Uterus (tissue), 4 donors: ENCODE data around the gene FNIP1. TPM values are rescaled to one million over a fixed set of nuclear protein-coding genes. Genes with fewer than 3 reads are reported as not detected.

Experiments
- DNase-seq, 2 donors: peaks; one replicate each; pipeline ENCODE4 v3.0.0-alpha.2; 2019 to 2020
- H3K27ac ChIP-seq, 2 donors: fragments of 200-600 bp; sonication (generic); 1 replicate in 1 of 2; 2 replicates in 1 of 2; pipeline ENCODE4 v1.5.1; 2016 to 2018
- H3K27me3 ChIP-seq, 2 donors: fragments of 200-600 bp; sonication (generic); one replicate each; pipeline ENCODE4 v1.5.1; 2018 to 2019; ENCODE audit warnings: control low read depth in 1 of 2
- H3K36me3 ChIP-seq, 2 donors: fragments of 200-600 bp; sonication (generic); one replicate each; pipeline ENCODE4 v1.5.1; 2019; ENCODE audit warnings: control low read depth in 1 of 2
- H3K4me1 ChIP-seq, 2 donors: fragments of 200-600 bp; sonication (generic); one replicate each; pipeline ENCODE4 v1.5.1; 2018 to 2019; ENCODE audit warnings: control low read depth in 1 of 2
- H3K4me3 ChIP-seq, 2 donors: fragments of 200-600 bp; sonication (generic); 1 replicate in 1 of 2; 2 replicates in 1 of 2; pipeline ENCODE4 v1.5.1; 2018 to 2019; ENCODE audit warnings: mild to moderate bottlenecking in 1 of 2
- H3K9me3 ChIP-seq, 2 donors: fragments of 200-600 bp; sonication (generic); one replicate each; pipeline ENCODE4 v1.5.1; 2019; ENCODE audit warnings: control low read depth in 1 of 2
- CTCF ChIP-seq, 4 experiments: fragments of 200-600 bp in 2 of 4; fragments of 450-650 bp in 2 of 4; sonication (generic) in 2 of 4; IDR thresholded peaks; one replicate each; pipeline ENCODE4 v1.5.1; 2016 to 2019; ENCODE audit warnings: antibody characterized with exemption in 4 of 4, mild to moderate bottlenecking in 2 of 4, moderate library complexity in 1 of 4
- POLR2A ChIP-seq, 2 donors: fragments of 450-650 bp; IDR thresholded peaks; one replicate each; pipeline ENCODE4 v1.6.1; 2016; ENCODE audit warnings: antibody characterized with exemption in 2 of 2, mild to moderate bottlenecking in 1 of 2, moderate library complexity in 1 of 2
- intact Hi-C: fragments of 100-400 bp; cut with DNase I; formaldehyde crosslinking; loops from one replicate; pipeline ENCODE4 v1.15.1; 2023; ENCODE audit warnings: low total_unique reads
- total RNA-seq, 4 donors: library from RNA; depleted of rRNA in 3 of 4; stranded (reverse); fragments of >200 nt in 3 of 4; gene quantifications; one replicate each; pipeline versions ENCODE4 v1.1.0 to v1.2.4, GENCODE V29; 2014 to 2023
- donor health status: DM: yes; HTN: yes; CAD: no.

Gene FNIP1
- total RNA-seq, 4 donors from 2014 or later: 32.4 to 89.6 (median 61.0) TPM

- no peak for TF ChIP-seq CTCF (IDR thresholded peaks at IDR 0.05)
- TF ChIP-seq POLR2A (IDR thresholded peaks at IDR 0.05): no peak
- Histone ChIP-seq H3K27ac (no peak overlapping the region), H3K4me3 (no peak overlapping the region), H3K4me1 (no peaks in the 10 kb centered on the region), H3K27me3 (no peaks in the 10 kb centered on the region), H3K36me3 (no peaks in the 10 kb centered on the region), H3K9me3 (no peaks in the 10 kb centered on the region)
- intact Hi-C loops: no loop called here
- no peak for DNase-seq
These were observed 45.3 kb downstream of the FNIP1 start for GRCh38 chr5:131751506-131751905.

- Histone ChIP-seq H3K4me1 (no peaks in the 10 kb centered on the region), H3K9me3 (no peaks in the 10 kb centered on the region), H3K36me3 (no peaks in the 10 kb centered on the region), H3K27me3 (no peaks in the 10 kb centered on the region), H3K27ac (no peak overlapping the region), H3K4me3 (no peak overlapping the region)
- DNase-seq: no peak
- no peak for TF ChIP-seq CTCF (IDR thresholded peaks at IDR 0.05)
- TF ChIP-seq POLR2A (IDR thresholded peaks at IDR 0.05): no peak
- intact Hi-C loops: no loop called here
These were observed 46.9 kb downstream of the FNIP1 start for GRCh38 chr5:131749723-131750470.

DNA sequence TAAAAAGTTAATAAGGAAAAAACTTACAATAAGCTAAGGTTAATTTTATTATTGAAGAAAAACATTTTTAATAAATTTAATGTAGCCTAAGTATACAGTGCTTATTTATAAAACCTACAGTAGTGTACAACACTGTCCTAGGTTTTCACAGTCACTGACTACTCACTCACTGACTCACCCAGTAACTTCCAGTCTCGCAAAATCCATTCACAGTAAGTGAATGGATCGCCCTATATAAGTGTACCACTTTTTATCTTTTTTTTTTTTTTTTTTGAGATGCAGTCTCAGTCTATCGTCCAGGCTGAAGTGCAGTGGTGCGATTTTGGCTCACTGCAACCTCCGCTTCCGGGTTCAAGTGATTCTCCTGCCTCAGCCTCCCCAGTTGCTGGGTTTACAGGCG is 47.7 kb downstream of the FNIP1 start:
- Histone ChIP-seq H3K9me3 (no peaks in the 10 kb centered on the region), H3K27me3 (no peaks in the 10 kb centered on the region), H3K4me3 (no peak overlapping the region), H3K27ac (no peak overlapping the region), H3K4me1 (no peaks in the 10 kb centered on the region), H3K36me3 (no peaks in the 10 kb centered on the region)
- DNase-seq: no peak
- intact Hi-C loops: no loop called here
- TF ChIP-seq POLR2A (IDR thresholded peaks at IDR 0.05) (no peak), CTCF (IDR thresholded peaks at IDR 0.05) (no peak)

GRCh38 chr5:131747180-131748105 is 49.4 kb downstream of the FNIP1 start:
- TF ChIP-seq CTCF (IDR thresholded peaks at IDR 0.05): no peak
- TF ChIP-seq POLR2A (IDR thresholded peaks at IDR 0.05): no peak
- intact Hi-C loops: no loop called here
- H3K27me3 ChIP-seq: no peaks in the 10 kb centered on the region
- DNase-seq: no peak
- no peak overlapping the region for H3K27ac ChIP-seq
- no peaks in the 10 kb centered on the region for H3K36me3 ChIP-seq
- no peaks in the 10 kb centered on the region for H3K4me1 ChIP-seq
- no peaks in the 10 kb centered on the region for H3K9me3 ChIP-seq
- H3K4me3 ChIP-seq: no peak overlapping the region

GRCh38 chr5:131746423-131746822 is 50.4 kb downstream of the FNIP1 start:
- TF ChIP-seq POLR2A (IDR thresholded peaks at IDR 0.05) (no peak), CTCF (IDR thresholded peaks at IDR 0.05) (no peak)
- H3K36me3 ChIP-seq: no peaks in the 10 kb centered on the region
- intact Hi-C loops: no loop called here

More at GRCh38 chr5:131746423-131746822, 50.4 kb downstream of the FNIP1 start:
- Histone ChIP-seq H3K27ac (no peak overlapping the region), H3K9me3 (no peaks in the 10 kb centered on the region), H3K4me1 (no peaks in the 10 kb centered on the region), H3K27me3 (no peaks in the 10 kb centered on the region), H3K4me3 (no peak overlapping the region)
- DNase-seq: no peak
